OCI-LY3 (cell line): ENCODE results near the gene KRTAP10-4.
"Not testable (repeated sequence)": the region's sequence is repeated elsewhere in the genome, so short reads cannot be mapped to it uniquely, and the experiment has no call there.

Source experiments
- H2AFZ ChIP-seq: fragments of 200-600, 300-600 bp; shearing (Covaris generic); 2 replicates; pipeline ENCODE4 v1.6.0; 2014; ENCODE audit warnings: antibody characterized with exemption, low read depth, low read length
- H3K27ac ChIP-seq: fragments of 200-600, 300-600 bp; sonication (generic); 2 replicates; pipeline ENCODE4 v1.5.1; 2014; ENCODE audit warnings: mild to moderate bottlenecking, low read length, moderate library complexity, mixed read lengths
- H3K27me3 ChIP-seq: fragments of 200-600, 300-600 bp; sonication (generic); 2 replicates; pipeline ENCODE4 v1.6.1; 2014; ENCODE audit warnings: low read depth, low read length, mixed read lengths
- H3K36me3 ChIP-seq: fragments of 200-600, 300-600 bp; sonication (generic); replicated peaks from 2 replicates; pipeline ENCODE3; 2014; ENCODE audit warnings: low read depth, low read length, mixed read lengths
- H3K4me1 ChIP-seq: fragments of 300-600, 200-600 bp; sonication (generic); 2 replicates; pipeline ENCODE4 v1.6.1; 2014; ENCODE audit warnings: low read length, mixed read lengths
- H3K4me2 ChIP-seq: fragments of 200-600, 300-600 bp; sonication (generic); 2 replicates; pipeline ENCODE4 v1.6.1; 2014; ENCODE audit warnings: low read length, mixed read lengths
- H3K4me3 ChIP-seq: fragments of 300-600, 200-600 bp; sonication (generic); 2 replicates; pipeline ENCODE4 v1.5.1; 2014; ENCODE audit warnings: antibody characterized with exemption, mild to moderate bottlenecking, low read length, moderate library complexity
- H3K79me2 ChIP-seq: fragments of 300-600, 200-600 bp; shearing (Covaris generic); 2 replicates; pipeline ENCODE4 v1.6.1; 2014; ENCODE audit warnings: mild to moderate bottlenecking, low read length, mixed read lengths
- H3K9ac ChIP-seq: fragments of 300-600, 200-600 bp; shearing (Covaris generic); 2 replicates; pipeline ENCODE4 v1.6.0; 2014; ENCODE audit warnings: mild to moderate bottlenecking, low read length, moderate library complexity
- H3K9me3 ChIP-seq: fragments of 200-600, 300-600 bp; shearing (Covaris generic); 2 replicates; pipeline ENCODE4 v1.6.1; 2014; ENCODE audit warnings: low read length, mixed read lengths; ENCODE audit not compliant: insufficient read depth
- H4K20me1 ChIP-seq: fragments of 200-600, 300-600 bp; sonication (generic); 2 replicates; pipeline ENCODE4 v1.6.1; 2016; ENCODE audit warnings: low read length, mixed read lengths; ENCODE audit not compliant: insufficient read depth
- EZH2phosphoT487 ChIP-seq: fragments of 200-600 bp; shearing (Covaris generic); IDR thresholded peaks from 2 replicates; pipeline ENCODE4 v1.6.1; 2018; ENCODE audit warnings: antibody characterized with exemption, mixed run types, low read depth
- TF ChIP-seq, protein P1 (sequence below): fragments of 200-600, 300-600 bp; sonication (generic); IDR thresholded peaks from 2 replicates; pipeline ENCODE4 v1.5.1; 2014; ENCODE audit warnings: antibody characterized with exemption, low read length, low read depth

Gene KRTAP10-4, protein sequence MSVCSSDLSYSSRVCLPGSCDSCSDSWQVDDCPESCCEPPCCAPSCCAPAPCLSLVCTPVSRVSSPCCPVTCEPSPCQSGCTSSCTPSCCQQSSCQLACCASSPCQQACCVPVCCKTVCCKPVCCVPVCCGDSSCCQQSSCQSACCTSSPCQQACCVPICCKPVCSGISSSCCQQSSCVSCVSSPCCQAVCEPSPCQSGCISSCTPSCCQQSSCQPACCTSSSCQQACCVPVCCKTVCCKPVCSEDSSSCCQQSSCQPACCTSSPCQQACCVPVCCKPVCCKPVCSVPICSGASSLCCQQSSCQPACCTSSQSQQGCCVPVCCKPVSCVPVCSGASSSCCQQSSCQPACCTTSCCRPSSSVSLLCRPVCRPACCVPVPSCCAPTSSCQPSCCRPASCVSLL

DNA sequence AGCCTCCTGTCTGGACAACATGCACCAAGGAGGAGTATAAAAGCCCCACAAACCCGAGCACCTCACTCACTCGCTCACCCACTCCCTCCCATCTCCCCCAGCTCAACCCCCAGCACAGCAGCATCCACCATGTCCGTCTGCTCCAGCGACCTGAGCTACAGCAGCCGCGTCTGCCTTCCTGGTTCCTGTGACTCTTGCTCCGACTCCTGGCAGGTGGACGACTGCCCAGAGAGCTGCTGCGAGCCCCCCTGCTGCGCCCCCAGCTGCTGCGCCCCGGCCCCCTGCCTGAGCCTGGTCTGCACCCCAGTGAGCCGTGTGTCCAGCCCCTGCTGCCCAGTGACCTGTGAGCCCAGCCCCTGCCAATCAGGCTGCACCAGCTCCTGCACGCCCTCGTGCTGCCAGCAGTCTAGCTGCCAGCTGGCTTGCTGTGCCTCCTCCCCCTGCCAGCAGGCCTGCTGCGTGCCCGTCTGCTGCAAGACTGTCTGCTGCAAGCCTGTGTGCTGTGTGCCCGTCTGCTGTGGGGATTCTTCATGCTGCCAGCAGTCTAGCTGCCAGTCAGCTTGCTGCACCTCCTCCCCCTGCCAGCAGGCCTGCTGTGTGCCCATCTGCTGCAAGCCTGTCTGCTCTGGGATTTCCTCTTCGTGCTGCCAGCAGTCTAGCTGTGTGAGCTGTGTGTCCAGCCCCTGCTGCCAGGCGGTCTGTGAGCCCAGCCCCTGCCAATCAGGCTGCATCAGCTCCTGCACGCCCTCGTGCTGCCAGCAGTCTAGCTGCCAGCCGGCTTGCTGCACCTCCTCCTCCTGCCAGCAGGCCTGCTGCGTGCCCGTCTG is at the start of gene KRTAP10-4:
KRTAP10-4 (plus strand) TSS at position 100 of the 827 bp plus-strand sequence; CDS start at position 130, 30 bp downstream.
- H3K4me2 ChIP-seq = not testable (repeated sequence)

DNA sequence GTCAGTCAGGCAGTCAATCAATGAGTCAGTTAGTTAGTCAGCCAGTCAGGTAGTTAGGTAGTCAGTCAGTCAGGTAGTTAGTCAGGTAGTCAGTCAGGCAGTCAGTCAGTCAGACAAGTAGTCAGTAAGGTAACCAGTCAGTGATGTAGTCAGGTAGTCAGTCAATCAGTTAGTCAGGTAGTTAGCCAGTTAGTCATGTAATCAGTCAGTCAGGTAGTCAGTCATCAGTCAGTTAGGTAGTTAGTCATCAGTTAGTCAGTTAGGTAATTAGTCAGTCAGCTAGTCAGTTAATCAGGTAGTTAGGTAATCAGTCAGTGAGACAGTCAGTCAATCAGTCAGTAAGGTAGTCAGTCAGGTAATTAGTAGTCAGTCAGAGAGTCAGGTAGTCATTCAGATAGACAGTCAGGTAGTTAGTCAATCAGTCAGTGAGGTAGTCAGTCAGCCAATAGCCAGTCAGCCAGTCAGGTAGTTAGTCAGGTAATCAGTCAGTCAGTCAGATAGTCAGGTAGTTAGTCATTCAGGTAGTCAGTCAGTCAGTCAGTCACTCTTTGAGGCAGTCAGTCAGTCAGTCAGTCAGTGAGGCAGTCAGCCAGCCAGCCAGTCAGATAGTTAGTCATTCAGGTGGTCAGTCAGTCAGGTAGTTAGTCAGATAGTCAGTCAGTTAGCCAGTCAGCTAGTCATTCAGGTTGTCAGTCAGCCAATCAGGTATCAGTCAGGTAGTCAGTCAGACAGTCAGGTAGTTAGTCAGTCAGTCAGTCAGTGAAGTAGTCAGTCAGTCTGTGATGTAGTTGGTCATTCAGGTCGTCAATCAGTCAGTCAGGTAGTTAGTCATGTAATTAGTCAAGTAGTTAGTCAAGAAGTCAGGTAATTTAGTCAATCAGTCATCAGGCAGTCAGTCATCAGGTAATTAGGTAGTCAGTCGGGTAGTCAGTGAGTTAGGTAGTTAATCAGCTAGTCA is 48.8 kb upstream of the KRTAP10-4 start:
- Histone ChIP-seq H3K4me2 (no peak overlapping the region), H3K9ac (no peak overlapping the region), H3K4me1 (no peaks in the 10 kb centered on the region), H3K9me3 (no peaks in the 10 kb centered on the region), H3K36me3 (no peaks in the 10 kb centered on the region), H2AFZ (no peak overlapping the region), H4K20me1 (no peaks in the 10 kb centered on the region), H3K27me3 (no peaks in the 10 kb centered on the region), H3K27ac (no peak overlapping the region), H3K4me3 (no peak overlapping the region), H3K79me2 (no peaks in the 10 kb centered on the region)
- TF ChIP-seq EZH2phosphoT487 = no peak
- TF ChIP-seq, protein P1, sequence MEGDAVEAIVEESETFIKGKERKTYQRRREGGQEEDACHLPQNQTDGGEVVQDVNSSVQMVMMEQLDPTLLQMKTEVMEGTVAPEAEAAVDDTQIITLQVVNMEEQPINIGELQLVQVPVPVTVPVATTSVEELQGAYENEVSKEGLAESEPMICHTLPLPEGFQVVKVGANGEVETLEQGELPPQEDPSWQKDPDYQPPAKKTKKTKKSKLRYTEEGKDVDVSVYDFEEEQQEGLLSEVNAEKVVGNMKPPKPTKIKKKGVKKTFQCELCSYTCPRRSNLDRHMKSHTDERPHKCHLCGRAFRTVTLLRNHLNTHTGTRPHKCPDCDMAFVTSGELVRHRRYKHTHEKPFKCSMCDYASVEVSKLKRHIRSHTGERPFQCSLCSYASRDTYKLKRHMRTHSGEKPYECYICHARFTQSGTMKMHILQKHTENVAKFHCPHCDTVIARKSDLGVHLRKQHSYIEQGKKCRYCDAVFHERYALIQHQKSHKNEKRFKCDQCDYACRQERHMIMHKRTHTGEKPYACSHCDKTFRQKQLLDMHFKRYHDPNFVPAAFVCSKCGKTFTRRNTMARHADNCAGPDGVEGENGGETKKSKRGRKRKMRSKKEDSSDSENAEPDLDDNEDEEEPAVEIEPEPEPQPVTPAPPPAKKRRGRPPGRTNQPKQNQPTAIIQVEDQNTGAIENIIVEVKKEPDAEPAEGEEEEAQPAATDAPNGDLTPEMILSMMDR = no peak

More for the DNA sequence above, at the start of gene KRTAP10-4:
- H3K4me3 ChIP-seq, H3K4me1 ChIP-seq, H2AFZ ChIP-seq, H3K9me3 ChIP-seq, H3K27ac ChIP-seq, H4K20me1 ChIP-seq, H3K9ac ChIP-seq, H3K27me3 ChIP-seq, H3K36me3 ChIP-seq, H3K79me2 ChIP-seq: not testable (repeated sequence)

DNA sequence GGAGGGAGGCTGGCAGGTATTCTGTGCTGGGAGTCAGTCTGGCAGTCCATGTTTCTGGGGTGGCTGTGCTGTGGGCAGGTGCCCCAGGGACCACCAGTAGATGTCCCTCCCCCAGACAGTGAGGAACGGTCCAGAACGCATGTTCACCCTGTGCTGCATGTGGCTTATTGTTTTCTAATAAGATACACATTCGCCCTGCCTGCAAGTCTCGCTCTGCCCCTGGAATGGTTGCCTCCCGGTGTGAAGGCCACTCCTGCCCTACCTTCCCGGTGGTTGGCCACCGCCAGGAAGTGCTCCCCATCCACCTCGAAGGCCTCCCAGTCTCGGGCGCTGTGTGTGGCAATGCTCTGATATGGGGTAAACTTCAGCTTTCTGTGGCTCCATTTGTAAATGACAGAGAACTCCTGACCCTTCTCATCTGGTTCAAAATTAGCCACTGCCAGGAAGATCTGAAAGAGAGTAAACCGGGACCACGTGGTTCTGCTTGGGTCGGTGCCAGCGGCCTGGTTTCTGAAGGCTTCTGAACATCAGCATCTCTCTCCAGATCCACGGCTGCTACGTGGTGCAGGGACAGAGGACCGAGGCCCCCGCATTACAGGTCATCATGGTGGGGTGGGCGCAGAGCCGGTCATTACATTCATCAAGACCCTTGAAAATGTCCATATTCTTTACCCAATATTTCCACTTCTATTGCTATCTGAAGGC is 48.0 kb upstream of the KRTAP10-4 start:
- Histone ChIP-seq H3K79me2 (no peaks in the 10 kb centered on the region), H3K4me2 (no peak overlapping the region), H3K4me1 (no peaks in the 10 kb centered on the region), H4K20me1 (no peaks in the 10 kb centered on the region), H2AFZ (no peak overlapping the region), H3K27me3 (no peaks in the 10 kb centered on the region), H3K4me3 (no peak overlapping the region), H3K9me3 (no peaks in the 10 kb centered on the region), H3K9ac (no peak overlapping the region), H3K27ac (no peak overlapping the region), H3K36me3 (no peaks in the 10 kb centered on the region)
- TF ChIP-seq, protein P1 = no peak
- no peak for TF ChIP-seq EZH2phosphoT487
